ENCODE data around the gene PRKCE. TPM values are rescaled to one million over a fixed set of nuclear protein-coding genes. Genes with fewer than 3 reads are reported as not detected.

The PRKCE gene
- total RNA-seq, 1 experiment from 2014 or later, result 1.3 TPM

DNA sequence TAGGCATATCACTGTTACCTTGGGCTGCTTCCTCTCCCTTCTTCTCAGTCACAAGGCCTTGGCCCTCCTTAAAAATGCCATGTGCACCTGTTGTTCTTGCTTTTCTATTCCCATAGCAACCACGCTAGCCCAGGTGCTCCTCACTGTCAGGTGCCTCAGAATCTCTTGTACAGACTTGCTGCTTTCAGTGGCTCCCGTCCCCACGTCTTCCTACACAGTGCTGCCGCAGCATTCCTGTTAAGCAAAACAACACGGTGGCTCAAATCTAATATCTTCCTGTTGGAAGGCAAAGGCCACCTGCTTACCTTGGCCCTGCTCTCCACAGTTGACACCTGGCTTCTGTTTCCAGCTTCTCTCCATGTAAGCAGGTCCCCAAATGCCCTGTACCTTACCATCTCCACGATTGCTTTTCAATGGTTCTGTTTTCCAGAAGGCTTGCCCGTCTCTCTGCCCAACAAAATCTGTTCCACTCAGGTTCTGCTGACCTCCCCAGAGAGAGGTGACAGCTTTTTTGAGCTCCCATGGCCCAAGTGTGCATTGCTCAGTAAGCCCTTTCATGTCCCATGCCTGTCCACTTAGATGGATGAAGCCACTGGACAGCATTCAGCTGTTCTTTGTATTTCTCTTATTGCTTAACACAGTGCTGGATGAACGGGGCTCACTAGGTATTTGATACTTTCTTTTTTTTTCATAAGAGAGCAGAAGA, 240.4 kb downstream of the PRKCE start:
- Histone ChIP-seq H4K8ac (replicated peaks; ENCODE audit: insufficient read length, low read depth, low read length) (no peak overlapping the region), H3K23me2 (ENCODE audit: insufficient read length, low read depth, low read length, poor library complexity, severe bottlenecking) (no peaks in the 10 kb centered on the region), H3K27ac (ENCODE audit: insufficient read length, low read depth, low read length) (no peak overlapping the region), H3K23ac (ENCODE audit: insufficient read length, low read depth, low read length) (no peak overlapping the region), H3K4ac (ENCODE audit: low read depth, low read length) (no peak overlapping the region), H4K5ac (ENCODE audit: insufficient read length, low read depth, low read length) (no peak overlapping the region), H3K27me3 (ENCODE audit: insufficient read depth, low read length) (no peaks in the 10 kb centered on the region), H3T11ph (ENCODE audit: low read length) (no peak overlapping the region), H3K9me3 (ENCODE audit: control insufficient read depth, low read depth, low read length) (no peaks in the 10 kb centered on the region), H3K56ac (ENCODE audit: insufficient read length, low read depth, low read length) (no peak overlapping the region), H2BK20ac (ENCODE audit: low read depth, low read length, poor library complexity, severe bottlenecking) (no peak overlapping the region), H3K79me2 (ENCODE audit: insufficient read depth, low read length) (no peaks in the 10 kb centered on the region), H3K4me2 (ENCODE audit: insufficient read depth, insufficient read length, low read length) (no peak overlapping the region), H4K91ac (ENCODE audit: insufficient read length, low read depth, low read length) (no peak overlapping the region), H3K14ac (ENCODE audit: insufficient read depth, low read length) (no peak overlapping the region), H2BK5ac (ENCODE audit: insufficient read length, low read length) (no peak overlapping the region), H2BK120ac (ENCODE audit: low read depth, low read length, poor library complexity, severe bottlenecking) (no peak overlapping the region), H3K9ac (ENCODE audit: extremely low read depth, insufficient read length, low read length) (no peak overlapping the region), H2BK12ac (ENCODE audit: insufficient read length, low read depth, low read length) (no peak overlapping the region), H2AK5ac (ENCODE audit: insufficient read length, low read length) (no peak overlapping the region), H3K4me1 (ENCODE audit: insufficient read depth, low read length) (no peaks in the 10 kb centered on the region), H4K20me1 (ENCODE audit: control insufficient read depth, insufficient read depth, insufficient read length) (no peaks in the 10 kb centered on the region), H3K79me1 (ENCODE audit: insufficient read depth, low read depth, low read length, poor library complexity, severe bottlenecking) (no peaks in the 10 kb centered on the region), H2BK15ac (ENCODE audit: low read depth, low read length) (no peak overlapping the region), H3K18ac (ENCODE audit: insufficient read length, low read depth, low read length) (no peak overlapping the region), H2AFZ (ENCODE audit: low read length) (no peak overlapping the region)
- Mint-ChIP-seq H3K4me3 (no peak overlapping the region), H3K27ac (no peak overlapping the region), H3K4me1 (peaks cover 6 to 7% of the 10 kb centered on the region in 2 experiments; a peak in 2 of 4 replicates), H3K9me3 (no peaks in the 10 kb centered on the region), H3K27me3 (ENCODE audit: low read depth) (peaks cover 3% of the 10 kb centered on the region), H3K36me3 (ENCODE audit: insufficient read depth in 1 of 3, low read depth in 3 of 3) (no peaks in the 10 kb centered on the region)
- WGBS (ENCODE audit: extremely low coverage, insufficient read length, low lambda C conversion rate), result no CpG with 5 or more reads among the region's 8 CpGs
- no peak for DNase-seq
- TF ChIP-seq, protein P1, sequence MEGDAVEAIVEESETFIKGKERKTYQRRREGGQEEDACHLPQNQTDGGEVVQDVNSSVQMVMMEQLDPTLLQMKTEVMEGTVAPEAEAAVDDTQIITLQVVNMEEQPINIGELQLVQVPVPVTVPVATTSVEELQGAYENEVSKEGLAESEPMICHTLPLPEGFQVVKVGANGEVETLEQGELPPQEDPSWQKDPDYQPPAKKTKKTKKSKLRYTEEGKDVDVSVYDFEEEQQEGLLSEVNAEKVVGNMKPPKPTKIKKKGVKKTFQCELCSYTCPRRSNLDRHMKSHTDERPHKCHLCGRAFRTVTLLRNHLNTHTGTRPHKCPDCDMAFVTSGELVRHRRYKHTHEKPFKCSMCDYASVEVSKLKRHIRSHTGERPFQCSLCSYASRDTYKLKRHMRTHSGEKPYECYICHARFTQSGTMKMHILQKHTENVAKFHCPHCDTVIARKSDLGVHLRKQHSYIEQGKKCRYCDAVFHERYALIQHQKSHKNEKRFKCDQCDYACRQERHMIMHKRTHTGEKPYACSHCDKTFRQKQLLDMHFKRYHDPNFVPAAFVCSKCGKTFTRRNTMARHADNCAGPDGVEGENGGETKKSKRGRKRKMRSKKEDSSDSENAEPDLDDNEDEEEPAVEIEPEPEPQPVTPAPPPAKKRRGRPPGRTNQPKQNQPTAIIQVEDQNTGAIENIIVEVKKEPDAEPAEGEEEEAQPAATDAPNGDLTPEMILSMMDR (conservative IDR thresholded peaks at IDR 0.05), result no peak
